ENCODE results near the gene FBLN5.

Gene FBLN5, protein sequence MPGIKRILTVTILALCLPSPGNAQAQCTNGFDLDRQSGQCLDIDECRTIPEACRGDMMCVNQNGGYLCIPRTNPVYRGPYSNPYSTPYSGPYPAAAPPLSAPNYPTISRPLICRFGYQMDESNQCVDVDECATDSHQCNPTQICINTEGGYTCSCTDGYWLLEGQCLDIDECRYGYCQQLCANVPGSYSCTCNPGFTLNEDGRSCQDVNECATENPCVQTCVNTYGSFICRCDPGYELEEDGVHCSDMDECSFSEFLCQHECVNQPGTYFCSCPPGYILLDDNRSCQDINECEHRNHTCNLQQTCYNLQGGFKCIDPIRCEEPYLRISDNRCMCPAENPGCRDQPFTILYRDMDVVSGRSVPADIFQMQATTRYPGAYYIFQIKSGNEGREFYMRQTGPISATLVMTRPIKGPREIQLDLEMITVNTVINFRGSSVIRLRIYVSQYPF

DNA sequence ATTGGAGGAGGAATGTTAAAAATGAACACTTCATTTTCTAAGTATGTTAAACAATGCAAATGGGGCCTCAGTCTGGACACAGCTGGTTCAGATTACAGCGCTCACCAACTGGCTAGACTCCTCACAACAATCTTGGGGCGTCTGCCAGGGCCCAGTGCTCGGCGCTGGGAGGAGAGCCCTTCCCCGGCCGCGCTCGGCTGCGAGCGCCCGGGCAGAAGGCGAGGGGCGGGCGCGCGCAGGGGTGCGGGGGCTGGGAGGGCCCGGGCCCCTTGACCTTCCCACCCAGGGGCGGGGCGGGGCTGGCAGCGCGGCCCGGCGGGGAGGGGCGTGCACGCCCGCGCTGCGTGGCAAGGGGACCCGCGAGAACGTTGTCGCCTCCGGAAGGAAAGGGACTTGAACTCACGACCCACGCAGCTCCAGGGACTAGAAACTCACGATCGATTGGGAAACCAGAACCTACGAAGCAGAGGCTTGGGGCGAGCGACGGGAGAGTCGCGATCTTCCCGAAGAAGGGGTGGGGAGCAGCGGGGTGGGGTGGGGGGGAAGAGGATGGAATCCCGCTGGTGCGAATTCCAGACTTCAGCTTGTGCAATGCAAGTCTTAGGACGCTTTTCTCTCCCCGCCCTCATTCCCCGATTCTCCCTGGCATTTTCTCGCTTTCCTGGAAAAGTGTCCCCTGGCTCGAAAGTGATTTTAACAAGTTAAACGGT lies at the start of gene FBLN5:
FBLN5 (minus strand) TSS at position 220 of the 710 bp plus-strand sequence. CDS start 465 bp downstream, outside the sequence.
- TF ChIP-seq, protein P1, sequence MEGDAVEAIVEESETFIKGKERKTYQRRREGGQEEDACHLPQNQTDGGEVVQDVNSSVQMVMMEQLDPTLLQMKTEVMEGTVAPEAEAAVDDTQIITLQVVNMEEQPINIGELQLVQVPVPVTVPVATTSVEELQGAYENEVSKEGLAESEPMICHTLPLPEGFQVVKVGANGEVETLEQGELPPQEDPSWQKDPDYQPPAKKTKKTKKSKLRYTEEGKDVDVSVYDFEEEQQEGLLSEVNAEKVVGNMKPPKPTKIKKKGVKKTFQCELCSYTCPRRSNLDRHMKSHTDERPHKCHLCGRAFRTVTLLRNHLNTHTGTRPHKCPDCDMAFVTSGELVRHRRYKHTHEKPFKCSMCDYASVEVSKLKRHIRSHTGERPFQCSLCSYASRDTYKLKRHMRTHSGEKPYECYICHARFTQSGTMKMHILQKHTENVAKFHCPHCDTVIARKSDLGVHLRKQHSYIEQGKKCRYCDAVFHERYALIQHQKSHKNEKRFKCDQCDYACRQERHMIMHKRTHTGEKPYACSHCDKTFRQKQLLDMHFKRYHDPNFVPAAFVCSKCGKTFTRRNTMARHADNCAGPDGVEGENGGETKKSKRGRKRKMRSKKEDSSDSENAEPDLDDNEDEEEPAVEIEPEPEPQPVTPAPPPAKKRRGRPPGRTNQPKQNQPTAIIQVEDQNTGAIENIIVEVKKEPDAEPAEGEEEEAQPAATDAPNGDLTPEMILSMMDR (IDR thresholded peaks at IDR 0.05; ENCODE audit: control insufficient read depth, insufficient read depth, low read depth, low read length, missing control alignments) = no peak
- DNase-seq (ENCODE audit: low read depth) = peak; percentile 74
- H3K4me3 ChIP-seq (ENCODE audit: control insufficient read depth, low read depth, low read length) = peak within 1 kb of the TSS; percentile 83

DNA sequence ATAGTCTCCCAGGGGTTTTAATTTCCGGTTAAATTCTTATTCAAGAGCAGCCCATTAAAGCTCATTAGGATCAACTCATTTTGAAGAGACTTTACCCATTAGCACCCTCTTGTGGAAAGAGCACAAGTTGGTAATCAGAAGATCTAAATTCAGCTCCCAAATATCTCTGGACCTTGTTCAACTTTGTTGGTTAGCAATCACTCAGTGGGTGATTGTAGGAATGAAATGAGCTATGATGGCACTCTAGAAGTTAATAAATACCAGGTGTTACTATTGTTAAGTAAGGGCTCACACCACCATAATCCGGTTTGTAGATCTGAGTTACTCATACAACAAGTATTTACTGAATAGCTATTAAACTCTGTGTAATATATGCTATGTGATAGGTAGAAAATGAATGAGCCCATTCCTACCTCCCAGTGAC lies 49.5 kb upstream of the FBLN5 start:
- peak; percentile 95 for DNase-seq (ENCODE audit: low read depth)
- TF ChIP-seq, protein P1 (IDR thresholded peaks at IDR 0.05; ENCODE audit: control insufficient read depth, insufficient read depth, low read depth, low read length, missing control alignments) = peak; percentile 61
- H3K4me3 ChIP-seq (ENCODE audit: control insufficient read depth, low read depth, low read length) = no peak overlapping the region

DNA sequence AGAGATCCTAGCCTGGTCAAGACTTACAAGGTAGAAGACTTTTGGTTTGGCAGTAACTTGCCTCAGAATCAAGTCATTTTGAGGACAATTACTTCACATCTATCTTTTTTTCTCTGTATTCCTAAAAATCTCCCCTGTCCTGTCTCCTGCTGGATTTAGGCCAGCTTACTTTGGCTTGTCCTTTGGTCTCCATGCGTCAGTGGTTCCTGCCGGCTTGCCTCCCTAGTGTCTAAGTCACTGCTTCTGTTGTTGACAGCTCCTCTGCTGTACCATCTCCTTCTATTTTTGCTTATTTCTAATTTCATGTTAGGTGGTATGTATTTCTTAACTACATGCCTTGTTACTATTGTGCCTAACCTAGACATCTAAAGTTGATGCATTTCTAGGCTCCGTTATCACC lies 39.7 kb upstream of the FBLN5 start:
- no peak for DNase-seq (ENCODE audit: low read depth)
- TF ChIP-seq, protein P1 (IDR thresholded peaks at IDR 0.05; ENCODE audit: control insufficient read depth, insufficient read depth, low read depth, low read length, missing control alignments) = no peak
- H3K4me3 ChIP-seq (ENCODE audit: control insufficient read depth, low read depth, low read length) = no peak overlapping the region

DNA sequence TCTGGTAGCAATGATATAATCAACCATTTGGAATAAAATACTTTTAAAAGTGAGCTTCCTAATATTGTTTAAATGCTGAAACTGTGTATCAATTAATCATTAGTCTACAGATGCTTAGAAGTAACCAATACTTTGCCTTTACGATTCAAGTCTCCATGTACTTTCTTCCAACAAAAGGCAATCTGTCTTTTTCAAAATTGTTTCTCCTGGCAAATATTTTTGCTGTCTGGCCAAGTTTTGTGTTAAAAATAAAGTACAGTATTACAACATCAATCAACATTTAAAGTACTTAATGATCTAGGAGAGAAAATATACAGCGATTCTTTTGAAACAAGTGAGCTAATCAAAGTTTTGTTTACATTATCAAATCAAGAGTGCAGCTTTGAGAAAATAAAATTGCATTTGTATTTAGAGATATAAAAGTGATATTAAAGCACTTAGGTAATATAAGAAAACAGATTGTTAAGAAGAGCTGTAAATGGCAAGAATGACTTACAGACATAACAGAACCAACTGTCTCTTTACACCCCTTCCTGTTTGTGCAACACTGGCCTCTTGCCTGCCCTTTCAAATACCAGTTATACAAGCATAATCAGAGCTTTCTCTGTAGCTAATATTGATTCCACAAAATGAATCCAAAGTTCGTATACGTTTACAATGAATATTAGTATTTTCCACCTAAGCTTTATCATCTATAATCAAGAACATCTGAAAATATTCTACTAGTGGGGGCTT lies 38.2 kb upstream of the FBLN5 start:
- TF ChIP-seq, protein P1 (IDR thresholded peaks at IDR 0.05; ENCODE audit: control insufficient read depth, insufficient read depth, low read depth, low read length, missing control alignments) = no peak
- DNase-seq (ENCODE audit: low read depth) = no peak
- no peak overlapping the region for H3K4me3 ChIP-seq (ENCODE audit: control insufficient read depth, low read depth, low read length)

DNA sequence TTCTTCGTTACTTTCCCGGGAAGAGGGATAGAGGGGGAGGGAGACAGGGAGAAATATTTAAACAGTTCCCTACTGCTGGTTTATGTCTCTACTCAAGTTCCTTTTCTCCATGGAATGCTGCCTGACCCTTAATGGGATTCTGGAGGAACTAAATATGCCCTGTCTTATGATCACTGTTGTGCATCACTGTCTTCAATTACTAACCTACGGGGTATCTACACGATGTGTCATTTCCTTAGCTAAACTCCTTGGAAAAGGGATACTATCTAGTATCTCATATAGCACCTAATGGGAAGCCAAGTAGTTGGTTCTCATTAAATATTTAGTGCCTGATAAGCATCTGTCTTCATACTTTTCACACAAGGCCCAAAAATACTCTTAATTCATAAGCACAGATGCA lies 37.5 kb upstream of the FBLN5 start:
- TF ChIP-seq, protein P1 (IDR thresholded peaks at IDR 0.05; ENCODE audit: control insufficient read depth, insufficient read depth, low read depth, low read length, missing control alignments) = no peak
- no peak for DNase-seq (ENCODE audit: low read depth)
- H3K4me3 ChIP-seq (ENCODE audit: control insufficient read depth, low read depth, low read length) = no peak overlapping the region

DNA sequence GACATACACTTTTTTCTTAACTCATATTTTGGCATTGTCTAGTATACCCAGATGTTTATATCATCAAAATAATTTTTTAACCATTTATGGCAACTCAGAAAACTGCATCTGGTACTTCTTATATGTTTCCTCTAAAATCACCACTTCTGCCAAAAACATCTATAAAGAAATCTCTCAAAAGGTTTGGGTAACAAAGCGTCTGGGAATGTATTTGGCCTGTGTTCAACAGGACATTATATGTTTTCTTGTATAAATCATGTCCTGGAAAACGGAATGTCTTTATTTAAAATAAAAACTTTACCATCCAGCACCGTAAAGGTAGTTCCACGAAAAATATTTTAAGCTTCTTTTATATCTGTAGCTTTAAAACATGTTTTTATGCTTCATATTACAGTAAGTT lies 36.1 kb upstream of the FBLN5 start:
- no peak for DNase-seq (ENCODE audit: low read depth)
- TF ChIP-seq, protein P1 (IDR thresholded peaks at IDR 0.05; ENCODE audit: control insufficient read depth, insufficient read depth, low read depth, low read length, missing control alignments) = no peak
- H3K4me3 ChIP-seq (ENCODE audit: control insufficient read depth, low read depth, low read length) = no peak overlapping the region

Data from AG09309 (cell line).